PFSK-1 (cell line): Measurements from ENCODE around the gene SH2B3. TPM values are rescaled to one million over a fixed set of nuclear protein-coding genes. Genes with fewer than 3 reads are reported as not detected.

Experiments
- FOXP2 ChIP-seq: optimal IDR thresholded peaks from 2 replicates; pipeline ENCODE3; 2011; ENCODE audit warnings: borderline replicate concordance, control low read depth, inconsistent platforms; ENCODE audit not compliant: insufficient read depth; ENCODE audit errors: extremely low read length, extremely low read depth
- POLR2AphosphoS5 ChIP-seq: IDR thresholded peaks from 2 replicates; pipeline ENCODE4 v1.6.1; 2012; ENCODE audit warnings: low read depth, mild to moderate bottlenecking, control low read depth, low read length, moderate library complexity
- REST ChIP-seq, 2 experiments: IDR thresholded peaks; 2 replicates each; pipeline versions ENCODE4 v1.6.1 to v1.8.0; 2011 to 2012; ENCODE audit warnings: low read depth in 2 of 2, low read length in 2 of 2, control low read depth in 1 of 2, inconsistent platforms in 1 of 2, mild to moderate bottlenecking in 1 of 2, moderate library complexity in 1 of 2; ENCODE audit not compliant: insufficient read depth in 1 of 2
- SIN3A ChIP-seq: IDR thresholded peaks from 2 replicates; pipeline ENCODE4 v1.6.1; 2012; ENCODE audit warnings: mild to moderate bottlenecking, low read length, moderate library complexity, borderline replicate concordance; ENCODE audit not compliant: insufficient read depth
- TAF1 ChIP-seq: IDR thresholded peaks from 2 replicates; pipeline ENCODE4 v1.6.1; 2012; ENCODE audit warnings: low read length, control low read depth, borderline replicate concordance; ENCODE audit not compliant: insufficient read depth
- polyA plus RNA-seq: library from polyadenylated mRNA; unstranded; fragments of >200 nt; gene quantifications from one replicate; pipeline ENCODE4 v1.2.1, GENCODE V29; 2012; ENCODE audit warnings: low read depth, missing spikeins; ENCODE audit not compliant: insufficient read length

SH2B3 gene
- 14.7 TPM for polyA plus RNA-seq

GRCh38 chr12:111405859-111406473 lies at the start of gene SH2B3:
Gene SH2B3, plus strand, starts transcription at chr12:111405923. Its CDS starts 12,223 bp downstream, at chr12:111418146.
- no peak for TF ChIP-seq TAF1
- TF ChIP-seq SIN3A, result no peak
- TF ChIP-seq REST (IDR thresholded peaks at IDR 0.05; ENCODE audit: insufficient read depth in 1 of 2, low read depth in 2 of 2, low read length in 2 of 2), result no peak; a peak in 1 of 4 replicates
- no peak for TF ChIP-seq FOXP2
- no peak for TF ChIP-seq POLR2AphosphoS5

- TF ChIP-seq POLR2AphosphoS5 (no peak), TAF1 (no peak), SIN3A (no peak), REST (IDR thresholded peaks at IDR 0.05; ENCODE audit: insufficient read depth in 1 of 2, low read depth in 2 of 2, low read length in 2 of 2) (no peak)
These were observed 46.4 kb upstream of the SH2B3 start for GRCh38 chr12:111359231-111359913.

GRCh38 chr12:111359914-111360276 lies 45.8 kb upstream of the SH2B3 start:
- TF ChIP-seq FOXP2 (no peak), SIN3A (no peak), POLR2AphosphoS5 (no peak), TAF1 (no peak), REST (IDR thresholded peaks at IDR 0.05; ENCODE audit: insufficient read depth in 1 of 2, low read depth in 2 of 2, low read length in 2 of 2) (no peak)

- TF ChIP-seq TAF1 (no peak), SIN3A (no peak), FOXP2 (no peak), REST (IDR thresholded peaks at IDR 0.05; ENCODE audit: insufficient read depth in 1 of 2, low read depth in 2 of 2, low read length in 2 of 2) (no peak), POLR2AphosphoS5 (no peak)
These were observed 45.3 kb upstream of the SH2B3 start for GRCh38 chr12:111360325-111360930.
